Endothelial cell of umbilical vein (primary cell): ENCODE data around the gene TTC33. TPM values are rescaled to one million over a fixed set of nuclear protein-coding genes. Genes with fewer than 3 reads are reported as not detected.

Experiments
- BruUV-seq: library from RNA; stranded (reverse); fragments of 400-500 nt; replicated peaks from 2 replicates; lab custom pipeline; 2021; lab: Mats Ljungman, UMichigan
- CTCF ChIA-PET: fragments of 300-600, 350-600 bp; sonication (Branson Sonifier 250); formaldehyde crosslinking; loops from one replicate; lab custom pipeline; 2021; ENCODE audit warnings: antibody characterized with exemption, inconsistent platforms; lab: Charles Lee
- POLR2A ChIA-PET: fragments of 300-600, 350-600 bp; sonication (Branson Sonifier 250); formaldehyde crosslinking; loops from one replicate; lab custom pipeline; 2021; ENCODE audit warnings: antibody characterized with exemption, inconsistent platforms; lab: Charles Lee
- DNase-seq: peaks from one replicate; pipeline ENCODE4 v3.0.0-alpha.2; 2011; ENCODE audit warnings: low read depth, low spot score
- FAIRE-seq: peaks from 2 replicates; lab custom pipeline; 2011; peaks lifted over from hg19 to GRCh38; lab: Jason Lieb, UNC
- H2AFZ ChIP-seq: 2 replicates; pipeline ENCODE4 v1.6.0; 2012; ENCODE audit warnings: low read depth, low read length, control low read depth, inconsistent platforms
- H3K27ac ChIP-seq: 2 replicates; pipeline ENCODE4 v1.5.1; 2011; ENCODE audit warnings: low read depth, mild to moderate bottlenecking, control low read depth, low read length, moderate library complexity; ENCODE audit not compliant: insufficient read depth
- H3K27me3 ChIP-seq, 2 experiments: 2 replicates each; pipeline versions ENCODE4 v1.6.0 to v1.6.1; 2011; ENCODE audit warnings: low read length in 2 of 2, mixed read lengths in 1 of 2; ENCODE audit not compliant: control insufficient read depth in 2 of 2, insufficient read depth in 2 of 2
- H3K36me3 ChIP-seq, 2 experiments: 2 replicates in 1 of 2; 3 replicates in 1 of 2; pipeline ENCODE4 v1.5.1; 2011; ENCODE audit warnings: low read length in 2 of 2, mild to moderate bottlenecking in 1 of 2, moderate library complexity in 1 of 2; ENCODE audit not compliant: control insufficient read depth in 2 of 2, insufficient read depth in 2 of 2; ENCODE audit errors: extremely low read depth in 1 of 2
- H3K4me1 ChIP-seq: 3 replicates; pipeline ENCODE4 v1.5.1; 2011; ENCODE audit warnings: mild to moderate bottlenecking, low read length; ENCODE audit not compliant: control insufficient read depth, insufficient read depth; ENCODE audit errors: extremely low read depth
- H3K4me2 ChIP-seq: 2 replicates; pipeline ENCODE4 v1.6.1; 2011; ENCODE audit warnings: low read length, control low read depth, mixed read lengths; ENCODE audit not compliant: insufficient read depth
- H3K4me3 ChIP-seq, 3 experiments: fragments of 200-600 bp in 1 of 3; sonication (generic), shearing (Covaris generic) in 1 of 3; replicated peaks in 1 of 3; 2 replicates each; pipeline ENCODE4 v1.5.1; 2011 to 2016; ENCODE audit warnings: control low read depth in 3 of 3, low read length in 3 of 3, mild to moderate bottlenecking in 2 of 3, inconsistent platforms in 1 of 3, low read depth in 1 of 3, moderate library complexity in 1 of 3; ENCODE audit not compliant: insufficient read depth in 1 of 3
- H3K79me2 ChIP-seq: 2 replicates; pipeline ENCODE4 v1.6.0; 2012; ENCODE audit warnings: low read length, inconsistent platforms; ENCODE audit not compliant: control insufficient read depth, insufficient read depth
- H3K9ac ChIP-seq: replicated peaks from 2 replicates; pipeline ENCODE3; 2011; ENCODE audit warnings: low read length, control low read depth; ENCODE audit not compliant: insufficient read depth; ENCODE audit errors: extremely low read depth
- H3K9me1 ChIP-seq: replicated peaks from 3 replicates; pipeline ENCODE4 v1.6.0; 2011; ENCODE audit warnings: mild to moderate bottlenecking, low read length; ENCODE audit not compliant: control insufficient read depth, insufficient read depth; ENCODE audit errors: extremely low read depth
- H3K9me3 ChIP-seq: replicated peaks from 2 replicates; pipeline ENCODE4 v1.5.1; 2012; ENCODE audit warnings: low read length, inconsistent platforms; ENCODE audit not compliant: control insufficient read depth, insufficient read depth
- H4K20me1 ChIP-seq: replicated peaks from 2 replicates; pipeline ENCODE3; 2011; ENCODE audit warnings: mild to moderate bottlenecking, low read length; ENCODE audit not compliant: control insufficient read depth, insufficient read depth; ENCODE audit errors: extremely low read depth
- EZH2 ChIP-seq: IDR thresholded peaks from 2 replicates; pipeline ENCODE4 v1.6.1; 2012; ENCODE audit warnings: borderline replicate concordance, low read depth, mild to moderate bottlenecking, moderate library complexity, low read length, inconsistent platforms; ENCODE audit not compliant: severe bottlenecking
- FOS ChIP-seq: IDR thresholded peaks from 2 replicates; pipeline ENCODE4 v1.6.1; 2011; ENCODE audit warnings: mild to moderate bottlenecking, low read length, moderate library complexity, borderline replicate concordance; ENCODE audit not compliant: insufficient read depth
- GATA2 ChIP-seq: IDR thresholded peaks from 2 replicates; pipeline ENCODE4 v1.7.0; 2011; ENCODE audit warnings: low read depth, mild to moderate bottlenecking, moderate library complexity, mixed read lengths, low read length; ENCODE audit not compliant: insufficient read length, insufficient read depth
- JUN ChIP-seq: IDR thresholded peaks from 2 replicates; pipeline ENCODE4 v1.6.1; 2011; ENCODE audit warnings: borderline replicate concordance, low read depth; ENCODE audit not compliant: insufficient read length, insufficient read depth
- MYC ChIP-seq: IDR thresholded peaks from one replicate; pipeline ENCODE4 v1.6.1; 2011; ENCODE audit warnings: mild to moderate bottlenecking, low read depth, low read length
- POLR2A ChIP-seq: IDR thresholded peaks from 2 replicates; pipeline ENCODE4 v1.6.1; 2012; ENCODE audit warnings: low read depth, mild to moderate bottlenecking, control low read depth, low read length
- POLR2AphosphoS5 ChIP-seq: IDR thresholded peaks from 2 replicates; pipeline ENCODE4 v1.6.1; 2012; ENCODE audit warnings: low read depth, mild to moderate bottlenecking, control low read depth, low read length, moderate library complexity; ENCODE audit not compliant: insufficient read depth
- dilution Hi-C: fragments of 300-500 bp; cut with MboI; formaldehyde crosslinking; loops from one replicate; pipeline ENCODE4 v1.15.0; 2019; ENCODE audit warnings: low sequenced_read_pairs; ENCODE audit not compliant: extremely low pct_ligation_motif_present
- intact Hi-C: fragments of 100-400 bp; cut with micrococcal nuclease; formaldehyde crosslinking; loops from one replicate; pipeline ENCODE4 v1.10.0; 2022
- polyA plus RNA-seq, 4 experiments: library from polyadenylated mRNA; depleted of rRNA in 3 of 4; stranded (reverse) in 3 of 4; unstranded in 1 of 4; fragments of >200 nt; gene quantifications; 2 replicates each; pipeline versions ENCODE4 v1.2.1 to v1.2.3, GENCODE V29; 2011 to 2012; ENCODE audit warnings: missing spikeins in 1 of 4
- total RNA-seq: library from RNA; stranded (reverse); gene quantifications from 2 replicates; pipeline ENCODE4 v1.2.3, GENCODE V29; 2021
- TF ChIP-seq, protein P1 (sequence below): IDR thresholded peaks from 2 replicates; pipeline ENCODE4 v1.6.1; 2011; ENCODE audit not compliant: insufficient read depth, insufficient read length
- TF ChIP-seq, protein P2 (sequence below), 2 donors: IDR thresholded peaks; 1 replicate in 1 of 2; 2 replicates in 1 of 2; pipeline ENCODE4 v1.5.1; 2011; ENCODE audit warnings: low read length in 2 of 2, mild to moderate bottlenecking in 2 of 2, moderate library complexity in 2 of 2, control low read depth in 1 of 2, inconsistent platforms in 1 of 2, low read depth in 1 of 2; ENCODE audit not compliant: insufficient read depth in 1 of 2; ENCODE audit errors: extremely low read depth in 1 of 2

Gene TTC33
- total and polyA plus RNA-seq, 2 donors (not counting 3 experiments of a cell fraction or from before 2014, with no cell fraction given): 2.2 to 11.7 TPM

DNA sequence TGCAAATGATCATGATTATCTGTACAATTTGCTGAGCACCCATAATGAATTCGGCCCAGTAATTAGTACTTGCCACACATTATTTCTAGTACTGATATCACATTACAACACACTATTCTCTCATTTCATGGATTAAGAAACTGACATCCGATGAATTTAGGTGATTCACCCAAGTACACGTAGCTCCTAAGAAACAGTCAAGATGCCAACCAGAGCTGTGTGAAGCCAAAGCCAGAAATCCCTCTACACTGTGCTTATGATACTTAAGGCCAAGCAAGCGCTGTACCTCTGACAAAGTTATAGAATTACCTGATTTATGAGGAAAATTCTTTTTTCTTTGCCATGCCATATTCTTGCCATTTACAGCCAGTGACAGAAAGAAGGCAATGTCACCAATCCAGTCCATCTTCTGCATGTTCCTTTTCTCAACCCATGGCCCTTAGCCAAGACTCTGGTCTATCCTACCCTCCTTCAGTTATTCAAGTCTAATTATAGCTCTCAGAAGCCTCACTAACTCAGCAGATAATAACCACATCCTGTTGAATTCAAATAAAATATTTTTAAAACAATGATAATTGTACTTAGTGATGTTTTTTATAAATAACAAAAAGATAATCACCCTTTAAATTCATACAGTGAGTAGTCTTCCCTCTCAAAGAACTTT is 150.3 kb downstream of the TTC33 start:
- dilution Hi-C loops (no loop called here), intact Hi-C loops (no loop called here)
- H3K79me2 ChIP-seq: no peaks in the 10 kb centered on the region
- no peaks in the 10 kb centered on the region for H3K27me3 ChIP-seq
- H3K9ac ChIP-seq: no peak overlapping the region
- POLR2A ChIA-PET: no interaction called here
- no peaks in the 10 kb centered on the region for H3K36me3 ChIP-seq
- peak overlapping the region; percentile 35 for H3K4me2 ChIP-seq
- no peak for DNase-seq
- no peak overlapping the region for H3K4me3 ChIP-seq
- no peaks in the 10 kb centered on the region for H3K9me3 ChIP-seq
- CTCF ChIA-PET: no interaction called here
- H3K4me1 ChIP-seq: peaks cover 4% of the 10 kb centered on the region
- FAIRE-seq: peak; percentile 8
- no peak overlapping the region for H2AFZ ChIP-seq
- BruUV-seq: no TSS peak
- H3K27ac ChIP-seq: no peak overlapping the region
- H4K20me1 ChIP-seq: no peaks in the 10 kb centered on the region
- TF ChIP-seq, protein P1, sequence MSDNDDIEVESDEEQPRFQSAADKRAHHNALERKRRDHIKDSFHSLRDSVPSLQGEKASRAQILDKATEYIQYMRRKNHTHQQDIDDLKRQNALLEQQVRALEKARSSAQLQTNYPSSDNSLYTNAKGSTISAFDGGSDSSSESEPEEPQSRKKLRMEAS: no peak
- TF ChIP-seq, protein P2, sequence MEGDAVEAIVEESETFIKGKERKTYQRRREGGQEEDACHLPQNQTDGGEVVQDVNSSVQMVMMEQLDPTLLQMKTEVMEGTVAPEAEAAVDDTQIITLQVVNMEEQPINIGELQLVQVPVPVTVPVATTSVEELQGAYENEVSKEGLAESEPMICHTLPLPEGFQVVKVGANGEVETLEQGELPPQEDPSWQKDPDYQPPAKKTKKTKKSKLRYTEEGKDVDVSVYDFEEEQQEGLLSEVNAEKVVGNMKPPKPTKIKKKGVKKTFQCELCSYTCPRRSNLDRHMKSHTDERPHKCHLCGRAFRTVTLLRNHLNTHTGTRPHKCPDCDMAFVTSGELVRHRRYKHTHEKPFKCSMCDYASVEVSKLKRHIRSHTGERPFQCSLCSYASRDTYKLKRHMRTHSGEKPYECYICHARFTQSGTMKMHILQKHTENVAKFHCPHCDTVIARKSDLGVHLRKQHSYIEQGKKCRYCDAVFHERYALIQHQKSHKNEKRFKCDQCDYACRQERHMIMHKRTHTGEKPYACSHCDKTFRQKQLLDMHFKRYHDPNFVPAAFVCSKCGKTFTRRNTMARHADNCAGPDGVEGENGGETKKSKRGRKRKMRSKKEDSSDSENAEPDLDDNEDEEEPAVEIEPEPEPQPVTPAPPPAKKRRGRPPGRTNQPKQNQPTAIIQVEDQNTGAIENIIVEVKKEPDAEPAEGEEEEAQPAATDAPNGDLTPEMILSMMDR (IDR thresholded peaks at IDR 0.05; ENCODE audit: extremely low read depth in 1 of 2, insufficient read depth in 1 of 2, low read depth in 1 of 2, low read length in 2 of 2): no peak
- no peak for TF ChIP-seq POLR2AphosphoS5
- no peak for TF ChIP-seq EZH2
- TF ChIP-seq FOS: no peak
- no peak for TF ChIP-seq POLR2A
- no peak for TF ChIP-seq GATA2
- no peak for TF ChIP-seq JUN
- TF ChIP-seq MYC: no peak
- no peaks in the 10 kb centered on the region for H3K9me1 ChIP-seq
